Astrocyte of the spinal cord (primary cell): ENCODE data around the gene OR10H3.
"Not testable (repeated sequence)": the region's sequence is repeated elsewhere in the genome, so short reads cannot be mapped to it uniquely, and the experiment has no call there.

Source experiments
- DNase-seq: peaks from one replicate; pipeline ENCODE4 v3.0.0; 2011; ENCODE audit warnings: low read depth, low spot score
- H3K4me3 ChIP-seq: 2 replicates; pipeline ENCODE4 v1.5.1; 2011; ENCODE audit warnings: low read depth, mild to moderate bottlenecking, low read length, moderate library complexity
- CTCF ChIP-seq: IDR thresholded peaks from 2 replicates; pipeline ENCODE4 v1.5.1; 2012; ENCODE audit warnings: low read depth, mild to moderate bottlenecking, low read length, inconsistent platforms
- in situ Hi-C: cut with HindIII; loops from 2 replicates; pipeline ENCODE4 v1.10.0; 2017; ENCODE audit warnings: low sequenced_read_pairs

Gene OR10H3

GRCh38 chr19:15740785-15741184, 3.0 kb downstream of the OR10H3 start:
- TF ChIP-seq CTCF = no peak
- in situ Hi-C loops = no loop called here
- DNase-seq = no peak
- H3K4me3 ChIP-seq = no peak overlapping the region

GRCh38 chr19:15748239-15748638, 10.5 kb downstream of the OR10H3 start:
- DNase-seq = no peak
- H3K4me3 ChIP-seq = no peak overlapping the region
- no peak for TF ChIP-seq CTCF
- in situ Hi-C loops = no loop called here

GRCh38 chr19:15758379-15758778, 20.6 kb downstream of the OR10H3 start:
- no peak for TF ChIP-seq CTCF
- in situ Hi-C loops = no loop called here
- no peak for DNase-seq
- H3K4me3 ChIP-seq = no peak overlapping the region

GRCh38 chr19:15759962-15760565, 22.3 kb downstream of the OR10H3 start:
- H3K4me3 ChIP-seq = no peak overlapping the region
- DNase-seq = no peak
- TF ChIP-seq CTCF = no peak
- in situ Hi-C loops = no loop called here

- in situ Hi-C loops = no loop called here
- no peak for DNase-seq
- TF ChIP-seq CTCF = no peak
- H3K4me3 ChIP-seq = no peak overlapping the region
Measured at GRCh38 chr19:15769586-15769985, 31.8 kb downstream of the OR10H3 start.

- H3K4me3 ChIP-seq, DNase-seq, in situ Hi-C loops: not testable (repeated sequence)
Measured at GRCh38 chr19:15774159-15774558, 36.4 kb downstream of the OR10H3 start.

GRCh38 chr19:15775249-15775648, 37.5 kb downstream of the OR10H3 start:
- no peak overlapping the region for H3K4me3 ChIP-seq
- in situ Hi-C loops = no loop called here
- DNase-seq = no peak
- no peak for TF ChIP-seq CTCF
